ENCODE results near the gene KANK4.

The KANK4 gene

GRCh38 chr1:62361431-62361830 lies 42.2 kb upstream of the KANK4 start:
- TF ChIP-seq PPARA (CRISPR knock-in tag; IDR thresholded peaks at IDR 0.05; ENCODE audit: borderline replicate concordance) (no peak), ZNF70 (CRISPR knock-in tag; IDR thresholded peaks at IDR 0.05) (no peak), ESRRG (CRISPR knock-in tag; IDR thresholded peaks at IDR 0.05) (no peak), ZFP30 (CRISPR knock-in tag; IDR thresholded peaks at IDR 0.05) (no peak), ZNF8 (CRISPR knock-in tag; IDR thresholded peaks at IDR 0.05) (no peak), GLIS3 (CRISPR knock-in tag; IDR thresholded peaks at IDR 0.05) (no peak), BACH2 (CRISPR knock-in tag; IDR thresholded peaks at IDR 0.05; ENCODE audit: borderline replicate concordance) (no peak), ZFP3 (CRISPR knock-in tag; IDR thresholded peaks at IDR 0.05) (no peak), TOX (CRISPR knock-in tag; IDR thresholded peaks at IDR 0.05; ENCODE audit: borderline replicate concordance) (no peak), RARB (CRISPR knock-in tag; IDR thresholded peaks at IDR 0.05) (no peak), CSDC2 (CRISPR knock-in tag; IDR thresholded peaks at IDR 0.05) (no peak), TCF4 (CRISPR knock-in tag; IDR thresholded peaks at IDR 0.05; ENCODE audit: borderline replicate concordance) (no peak), ARNTL (CRISPR knock-in tag; IDR thresholded peaks at IDR 0.05; ENCODE audit: borderline replicate concordance, low read depth) (no peak), ZNF565 (CRISPR knock-in tag; conservative IDR thresholded peaks at IDR 0.05; ENCODE audit: low read depth) (no peak), OSR1 (CRISPR knock-in tag; IDR thresholded peaks at IDR 0.05) (no peak)
- TF ChIP-seq, protein P1, sequence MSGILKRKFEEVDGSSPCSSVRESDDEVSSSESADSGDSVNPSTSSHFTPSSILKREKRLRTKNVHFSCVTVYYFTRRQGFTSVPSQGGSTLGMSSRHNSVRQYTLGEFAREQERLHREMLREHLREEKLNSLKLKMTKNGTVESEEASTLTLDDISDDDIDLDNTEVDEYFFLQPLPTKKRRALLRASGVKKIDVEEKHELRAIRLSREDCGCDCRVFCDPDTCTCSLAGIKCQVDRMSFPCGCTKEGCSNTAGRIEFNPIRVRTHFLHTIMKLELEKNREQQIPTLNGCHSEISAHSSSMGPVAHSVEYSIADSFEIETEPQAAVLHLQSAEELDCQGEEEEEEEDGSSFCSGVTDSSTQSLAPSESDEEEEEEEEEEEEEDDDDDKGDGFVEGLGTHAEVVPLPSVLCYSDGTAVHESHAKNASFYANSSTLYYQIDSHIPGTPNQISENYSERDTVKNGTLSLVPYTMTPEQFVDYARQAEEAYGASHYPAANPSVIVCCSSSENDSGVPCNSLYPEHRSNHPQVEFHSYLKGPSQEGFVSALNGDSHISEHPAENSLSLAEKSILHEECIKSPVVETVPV (CRISPR knock-in tag; IDR thresholded peaks at IDR 0.05): no peak
- TF ChIP-seq, protein P2, sequence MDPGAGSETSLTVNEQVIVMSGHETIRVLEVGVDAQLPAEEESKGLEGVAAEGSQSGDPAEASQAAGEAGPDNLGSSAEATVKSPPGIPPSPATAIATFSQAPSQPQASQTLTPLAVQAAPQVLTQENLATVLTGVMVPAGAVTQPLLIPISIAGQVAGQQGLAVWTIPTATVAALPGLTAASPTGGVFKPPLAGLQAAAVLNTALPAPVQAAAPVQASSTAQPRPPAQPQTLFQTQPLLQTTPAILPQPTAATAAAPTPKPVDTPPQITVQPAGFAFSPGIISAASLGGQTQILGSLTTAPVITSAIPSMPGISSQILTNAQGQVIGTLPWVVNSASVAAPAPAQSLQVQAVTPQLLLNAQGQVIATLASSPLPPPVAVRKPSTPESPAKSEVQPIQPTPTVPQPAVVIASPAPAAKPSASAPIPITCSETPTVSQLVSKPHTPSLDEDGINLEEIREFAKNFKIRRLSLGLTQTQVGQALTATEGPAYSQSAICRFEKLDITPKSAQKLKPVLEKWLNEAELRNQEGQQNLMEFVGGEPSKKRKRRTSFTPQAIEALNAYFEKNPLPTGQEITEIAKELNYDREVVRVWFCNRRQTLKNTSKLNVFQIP (CRISPR knock-in tag; IDR thresholded peaks at IDR 0.05; ENCODE audit: borderline replicate concordance, low read depth): no peak
- TF ChIP-seq, protein P3, sequence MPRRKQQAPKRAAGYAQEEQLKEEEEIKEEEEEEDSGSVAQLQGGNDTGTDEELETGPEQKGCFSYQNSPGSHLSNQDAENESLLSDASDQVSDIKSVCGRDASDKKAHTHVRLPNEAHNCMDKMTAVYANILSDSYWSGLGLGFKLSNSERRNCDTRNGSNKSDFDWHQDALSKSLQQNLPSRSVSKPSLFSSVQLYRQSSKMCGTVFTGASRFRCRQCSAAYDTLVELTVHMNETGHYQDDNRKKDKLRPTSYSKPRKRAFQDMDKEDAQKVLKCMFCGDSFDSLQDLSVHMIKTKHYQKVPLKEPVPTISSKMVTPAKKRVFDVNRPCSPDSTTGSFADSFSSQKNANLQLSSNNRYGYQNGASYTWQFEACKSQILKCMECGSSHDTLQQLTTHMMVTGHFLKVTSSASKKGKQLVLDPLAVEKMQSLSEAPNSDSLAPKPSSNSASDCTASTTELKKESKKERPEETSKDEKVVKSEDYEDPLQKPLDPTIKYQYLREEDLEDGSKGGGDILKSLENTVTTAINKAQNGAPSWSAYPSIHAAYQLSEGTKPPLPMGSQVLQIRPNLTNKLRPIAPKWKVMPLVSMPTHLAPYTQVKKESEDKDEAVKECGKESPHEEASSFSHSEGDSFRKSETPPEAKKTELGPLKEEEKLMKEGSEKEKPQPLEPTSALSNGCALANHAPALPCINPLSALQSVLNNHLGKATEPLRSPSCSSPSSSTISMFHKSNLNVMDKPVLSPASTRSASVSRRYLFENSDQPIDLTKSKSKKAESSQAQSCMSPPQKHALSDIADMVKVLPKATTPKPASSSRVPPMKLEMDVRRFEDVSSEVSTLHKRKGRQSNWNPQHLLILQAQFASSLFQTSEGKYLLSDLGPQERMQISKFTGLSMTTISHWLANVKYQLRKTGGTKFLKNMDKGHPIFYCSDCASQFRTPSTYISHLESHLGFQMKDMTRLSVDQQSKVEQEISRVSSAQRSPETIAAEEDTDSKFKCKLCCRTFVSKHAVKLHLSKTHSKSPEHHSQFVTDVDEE (CRISPR knock-in tag; IDR thresholded peaks at IDR 0.05): no peak
- TF ChIP-seq, protein P4, sequence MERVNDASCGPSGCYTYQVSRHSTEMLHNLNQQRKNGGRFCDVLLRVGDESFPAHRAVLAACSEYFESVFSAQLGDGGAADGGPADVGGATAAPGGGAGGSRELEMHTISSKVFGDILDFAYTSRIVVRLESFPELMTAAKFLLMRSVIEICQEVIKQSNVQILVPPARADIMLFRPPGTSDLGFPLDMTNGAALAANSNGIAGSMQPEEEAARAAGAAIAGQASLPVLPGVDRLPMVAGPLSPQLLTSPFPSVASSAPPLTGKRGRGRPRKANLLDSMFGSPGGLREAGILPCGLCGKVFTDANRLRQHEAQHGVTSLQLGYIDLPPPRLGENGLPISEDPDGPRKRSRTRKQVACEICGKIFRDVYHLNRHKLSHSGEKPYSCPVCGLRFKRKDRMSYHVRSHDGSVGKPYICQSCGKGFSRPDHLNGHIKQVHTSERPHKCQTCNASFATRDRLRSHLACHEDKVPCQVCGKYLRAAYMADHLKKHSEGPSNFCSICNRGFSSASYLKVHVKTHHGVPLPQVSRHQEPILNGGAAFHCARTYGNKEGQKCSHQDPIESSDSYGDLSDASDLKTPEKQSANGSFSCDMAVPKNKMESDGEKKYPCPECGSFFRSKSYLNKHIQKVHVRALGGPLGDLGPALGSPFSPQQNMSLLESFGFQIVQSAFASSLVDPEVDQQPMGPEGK (CRISPR knock-in tag; IDR thresholded peaks at IDR 0.05; ENCODE audit: borderline replicate concordance): no peak
- ATAC-seq: no peak

DNA sequence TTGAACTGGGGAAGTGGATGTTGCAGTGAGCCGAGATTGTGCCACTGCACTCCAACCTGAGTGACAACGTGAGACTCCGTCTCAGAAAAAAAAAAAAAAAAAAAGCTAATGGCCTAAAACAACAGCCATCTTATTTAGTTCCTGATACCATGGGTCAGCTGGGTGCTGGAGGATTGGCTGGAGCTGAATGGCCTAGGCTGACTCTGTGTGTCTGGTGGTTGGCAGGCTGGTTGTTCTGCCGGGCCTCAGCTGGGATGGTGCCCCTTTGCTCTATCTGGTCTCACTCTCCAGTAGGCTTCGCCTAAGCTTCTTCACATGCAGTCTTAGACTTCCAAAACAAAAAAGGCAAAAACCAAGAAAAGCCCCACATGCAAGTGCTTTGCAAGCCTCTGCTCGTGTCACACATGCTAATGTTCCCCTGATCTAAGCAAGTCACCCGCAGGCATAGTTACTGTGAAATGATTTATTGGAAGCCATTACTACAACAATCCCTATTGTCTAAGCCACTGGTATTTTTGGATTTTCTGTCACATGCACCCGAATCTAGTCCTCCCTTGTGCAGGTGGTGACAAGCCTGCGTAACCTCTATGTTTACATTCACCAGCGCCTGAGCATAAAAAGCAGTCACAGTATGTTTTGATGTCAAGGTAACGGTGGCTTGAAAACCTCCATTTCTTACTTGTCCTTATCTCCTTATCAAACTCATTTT lies 39.6 kb upstream of the KANK4 start:
- no peak for ATAC-seq
- TF ChIP-seq BACH2 (CRISPR knock-in tag; IDR thresholded peaks at IDR 0.05; ENCODE audit: borderline replicate concordance): no peak
- no peak for TF ChIP-seq ZNF565 (CRISPR knock-in tag; conservative IDR thresholded peaks at IDR 0.05; ENCODE audit: low read depth)
- TF ChIP-seq, protein P4 (CRISPR knock-in tag; IDR thresholded peaks at IDR 0.05; ENCODE audit: borderline replicate concordance): no peak

GRCh38 chr1:62357916-62358315 lies 38.7 kb upstream of the KANK4 start:
- no peak for TF ChIP-seq GLIS3 (CRISPR knock-in tag; IDR thresholded peaks at IDR 0.05)
- TF ChIP-seq ZNF70 (CRISPR knock-in tag; IDR thresholded peaks at IDR 0.05): no peak
- TF ChIP-seq CSDC2 (CRISPR knock-in tag; IDR thresholded peaks at IDR 0.05): no peak
- no peak for TF ChIP-seq ZFP30 (CRISPR knock-in tag; IDR thresholded peaks at IDR 0.05)
- no peak for TF ChIP-seq ISL1 (CRISPR knock-in tag; IDR thresholded peaks at IDR 0.05)
- TF ChIP-seq TCF4 (CRISPR knock-in tag; IDR thresholded peaks at IDR 0.05; ENCODE audit: borderline replicate concordance): no peak
- no peak for TF ChIP-seq OSR1 (CRISPR knock-in tag; IDR thresholded peaks at IDR 0.05)
- TF ChIP-seq RARB (CRISPR knock-in tag; IDR thresholded peaks at IDR 0.05): no peak
- no peak for TF ChIP-seq ESRRG (CRISPR knock-in tag; IDR thresholded peaks at IDR 0.05)
- ATAC-seq: no peak
